Fibroblast of pulmonary artery (primary cell): ENCODE results near the gene PIK3R2.
"Not testable (repeated sequence)": the region's sequence is repeated elsewhere in the genome, so short reads cannot be mapped to it uniquely, and the experiment has no call there.

Experiments
- DNase-seq: peaks from one replicate; pipeline ENCODE4 v3.0.0-alpha.2; 2010; ENCODE audit warnings: low read depth
- H3K4me3 ChIP-seq: replicated peaks from 2 replicates; pipeline ENCODE4 v1.5.1; 2011; ENCODE audit warnings: low read depth, mild to moderate bottlenecking, control low read depth, low read length, moderate library complexity
- TF ChIP-seq, protein P1 (sequence below): IDR thresholded peaks from 2 replicates; pipeline ENCODE4 v1.5.1; 2011; ENCODE audit warnings: mild to moderate bottlenecking, control low read depth, low read length, inconsistent platforms; ENCODE audit errors: missing control alignments

PIK3R2 gene

DNA sequence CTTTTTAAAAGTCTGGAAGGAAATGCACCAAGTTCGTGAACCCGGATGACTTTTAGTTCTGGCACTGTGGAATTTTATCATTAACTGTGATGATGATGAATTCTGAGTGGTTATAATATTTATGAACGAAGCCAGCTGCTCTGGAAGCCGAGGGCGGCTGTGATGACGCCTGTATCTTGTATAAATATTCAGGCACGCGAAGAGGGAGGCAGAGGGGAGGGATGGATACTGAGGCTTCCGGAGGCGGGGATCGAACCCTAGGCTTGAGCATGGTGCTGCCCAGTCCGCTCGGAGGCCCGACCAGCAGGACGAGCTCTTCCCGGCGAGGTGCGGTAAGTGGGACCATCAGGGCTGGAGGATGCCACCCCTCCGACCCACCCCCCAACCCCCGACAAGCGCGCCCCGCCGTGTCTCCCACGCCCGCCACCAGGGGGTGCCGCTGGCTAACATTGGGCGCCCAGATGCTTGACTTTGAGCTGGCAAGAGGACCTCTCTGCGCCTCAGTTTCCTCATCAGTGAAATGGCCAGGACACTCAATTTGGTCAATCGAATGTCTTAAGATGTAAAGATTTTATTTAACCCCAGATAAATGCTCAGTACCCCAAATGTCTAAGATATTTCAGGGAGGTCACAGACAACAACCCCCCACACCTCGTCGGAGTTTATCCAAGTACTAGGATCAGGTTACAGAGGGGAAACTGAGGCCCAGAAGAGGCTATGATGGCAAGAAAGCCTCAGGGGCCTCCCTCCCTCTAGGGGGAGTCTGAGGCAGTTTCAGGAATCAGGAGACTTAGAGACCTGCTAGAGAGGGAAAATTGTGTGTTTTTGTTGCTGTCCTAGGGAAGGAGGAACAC lies 55.4 kb downstream of the PIK3R2 start:
- no peak overlapping the region for H3K4me3 ChIP-seq
- DNase-seq: peak; percentile 84
- TF ChIP-seq, protein P1, sequence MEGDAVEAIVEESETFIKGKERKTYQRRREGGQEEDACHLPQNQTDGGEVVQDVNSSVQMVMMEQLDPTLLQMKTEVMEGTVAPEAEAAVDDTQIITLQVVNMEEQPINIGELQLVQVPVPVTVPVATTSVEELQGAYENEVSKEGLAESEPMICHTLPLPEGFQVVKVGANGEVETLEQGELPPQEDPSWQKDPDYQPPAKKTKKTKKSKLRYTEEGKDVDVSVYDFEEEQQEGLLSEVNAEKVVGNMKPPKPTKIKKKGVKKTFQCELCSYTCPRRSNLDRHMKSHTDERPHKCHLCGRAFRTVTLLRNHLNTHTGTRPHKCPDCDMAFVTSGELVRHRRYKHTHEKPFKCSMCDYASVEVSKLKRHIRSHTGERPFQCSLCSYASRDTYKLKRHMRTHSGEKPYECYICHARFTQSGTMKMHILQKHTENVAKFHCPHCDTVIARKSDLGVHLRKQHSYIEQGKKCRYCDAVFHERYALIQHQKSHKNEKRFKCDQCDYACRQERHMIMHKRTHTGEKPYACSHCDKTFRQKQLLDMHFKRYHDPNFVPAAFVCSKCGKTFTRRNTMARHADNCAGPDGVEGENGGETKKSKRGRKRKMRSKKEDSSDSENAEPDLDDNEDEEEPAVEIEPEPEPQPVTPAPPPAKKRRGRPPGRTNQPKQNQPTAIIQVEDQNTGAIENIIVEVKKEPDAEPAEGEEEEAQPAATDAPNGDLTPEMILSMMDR: peak; percentile 39

DNA sequence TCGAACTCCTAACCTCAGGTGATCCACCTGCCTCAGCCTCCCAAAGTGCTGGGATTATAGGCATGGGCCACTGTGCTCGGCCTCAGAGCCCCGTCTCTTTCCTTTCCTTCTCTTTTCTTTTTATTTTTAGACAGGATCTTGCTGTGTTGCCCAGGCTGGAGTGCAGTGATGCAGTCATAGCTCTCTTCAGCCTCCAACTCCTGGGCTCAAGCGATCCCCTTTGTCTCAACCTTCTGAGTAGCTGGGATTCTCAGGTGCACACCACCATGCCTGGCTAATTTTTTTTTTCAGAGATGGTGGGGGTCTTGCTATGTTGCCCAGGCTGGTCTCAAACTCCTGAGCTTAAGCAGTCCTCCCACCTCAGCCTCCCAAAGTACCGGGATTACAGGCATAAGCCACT lies 56.9 kb downstream of the PIK3R2 start:
- not testable (repeated sequence) for H3K4me3 ChIP-seq, DNase-seq

DNA sequence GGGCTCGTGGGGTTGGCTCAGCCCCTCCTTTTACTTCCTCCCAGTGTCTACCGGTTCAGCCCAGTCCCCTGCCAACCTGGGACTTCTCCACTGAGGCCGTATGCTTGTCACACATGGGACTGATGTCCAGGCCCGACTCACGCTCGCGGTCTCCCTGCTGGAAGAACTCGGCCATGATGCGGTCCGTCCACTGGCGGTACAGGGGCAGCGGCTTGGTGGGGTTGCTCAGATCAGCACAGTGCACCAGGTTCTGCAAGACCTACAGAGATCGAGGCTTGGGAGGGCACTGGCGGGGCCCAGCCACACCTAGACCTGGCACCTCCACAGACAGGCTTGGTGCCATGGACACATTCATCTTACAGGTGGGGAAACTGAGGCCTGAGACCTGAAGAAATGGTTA lies 58.7 kb downstream of the PIK3R2 start:
- DNase-seq: no peak
- no peak overlapping the region for H3K4me3 ChIP-seq
- TF ChIP-seq, protein P1: no peak

DNA sequence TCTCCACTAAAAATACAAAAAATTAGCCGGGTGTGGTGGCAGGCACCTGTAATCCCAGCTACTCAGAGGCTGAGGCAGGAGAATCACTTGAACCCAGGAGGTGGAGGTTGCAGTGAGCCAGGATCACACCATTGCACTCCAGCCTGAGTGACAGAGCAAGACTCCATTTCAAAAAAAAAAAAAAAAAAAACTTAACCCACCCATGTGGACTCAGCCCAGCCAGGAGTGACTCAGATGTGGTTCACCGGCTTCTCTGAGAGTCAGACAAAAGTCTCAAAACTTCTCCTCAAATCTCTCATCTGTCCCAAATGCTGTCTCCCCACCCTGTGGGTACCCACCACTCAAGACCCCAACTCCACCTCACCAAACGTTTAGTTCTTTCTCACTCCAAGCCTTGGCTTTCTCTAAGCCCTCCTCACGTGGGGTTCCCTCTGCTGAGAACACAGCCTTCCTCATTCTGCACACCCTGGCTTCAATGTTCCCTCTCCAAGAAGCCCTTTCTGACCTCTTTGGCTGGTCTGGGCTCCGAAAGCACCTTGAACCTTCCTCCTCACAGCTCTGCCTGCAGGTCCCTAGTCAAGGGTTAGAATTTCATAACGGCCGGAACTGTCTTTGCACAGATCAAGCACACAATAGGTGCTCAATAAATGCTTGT lies 61.9 kb downstream of the PIK3R2 start:
- TF ChIP-seq, protein P1: no peak
- H3K4me3 ChIP-seq: no peak overlapping the region
- DNase-seq: no peak

DNA sequence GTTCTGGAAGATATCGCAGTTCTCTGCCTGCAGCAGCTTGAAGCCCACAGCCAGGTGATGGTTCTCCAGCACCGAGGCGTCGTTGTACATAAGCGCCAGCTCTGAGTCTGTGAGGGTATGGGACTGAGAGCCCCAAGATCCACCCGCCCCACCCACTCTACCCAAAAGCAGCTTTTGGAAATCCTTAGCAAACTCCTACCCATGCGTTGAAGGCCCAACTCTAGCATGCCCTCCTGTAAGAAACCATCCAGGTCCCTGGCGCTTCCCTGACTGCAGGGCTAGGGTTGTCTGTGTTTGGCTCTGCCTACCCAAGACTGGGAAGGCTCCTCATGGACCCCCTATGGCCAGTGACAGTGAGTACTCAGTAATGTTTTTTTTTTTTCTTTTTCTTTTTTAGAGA lies 63.8 kb downstream of the PIK3R2 start:
- no peak overlapping the region for H3K4me3 ChIP-seq
- TF ChIP-seq, protein P1: no peak
- no peak for DNase-seq

DNA sequence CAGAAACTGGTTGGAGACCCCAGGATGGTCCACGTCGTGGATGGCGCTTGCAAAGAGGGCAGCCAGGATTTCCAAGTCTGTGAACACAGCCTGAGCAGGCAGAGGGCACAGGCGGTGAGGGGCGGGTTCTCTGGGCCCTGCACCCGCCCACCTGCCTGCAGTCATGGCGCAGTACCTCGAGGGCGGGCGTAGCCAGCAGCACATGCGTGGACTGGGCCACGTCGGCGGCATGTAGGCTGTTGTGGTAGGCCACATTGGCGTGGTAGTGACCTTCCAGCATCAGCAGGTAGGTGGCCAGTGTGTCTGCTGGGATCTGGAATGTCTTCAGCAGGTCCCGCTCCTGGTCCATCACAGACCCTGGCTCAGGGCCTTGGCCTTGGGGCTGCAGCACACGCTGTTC lies 65.2 kb downstream of the PIK3R2 start:
- TF ChIP-seq, protein P1: no peak
- H3K4me3 ChIP-seq: no peak overlapping the region
- no peak for DNase-seq

DNA sequence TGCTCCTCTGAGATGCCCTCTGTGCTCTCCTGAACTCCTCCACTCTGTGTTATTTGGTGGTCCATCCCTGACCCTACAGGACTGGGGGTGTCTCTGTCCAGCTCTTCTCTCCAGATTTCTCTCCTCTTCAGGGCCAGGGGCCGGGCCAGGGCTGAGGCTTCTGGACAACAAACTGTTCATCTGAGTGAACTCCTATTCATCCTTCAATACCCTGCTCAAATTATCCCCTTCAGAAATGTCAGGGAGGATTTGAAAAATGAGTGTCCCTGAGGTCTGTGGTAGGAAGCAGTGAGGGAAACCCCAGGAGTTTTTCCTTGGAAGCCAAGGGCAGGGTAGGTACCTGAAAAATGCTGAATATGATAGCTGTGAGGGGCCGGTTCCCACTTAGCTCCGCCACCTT lies 65.6 kb downstream of the PIK3R2 start:
- no peak for DNase-seq
- H3K4me3 ChIP-seq: no peak overlapping the region
- TF ChIP-seq, protein P1: no peak
